CD4-positive, alpha-beta T cell treated with Interleukin-21 for 1 hour (primary cell): Measurements from ENCODE around the gene NNAT.
"Not testable (repeated sequence)": the region's sequence is repeated elsewhere in the genome, so short reads cannot be mapped to it uniquely, and the experiment has no call there.

Source experiments
- DNase-seq: peaks from one replicate; pipeline ENCODE4 v3.0.0-alpha.2; 2020

Gene NNAT

GRCh38 chr20:37521061-37521771, at the start of gene NNAT:
NNAT (plus strand) TSS chr20:37521250; CDS start chr20:37521332, 82 bp downstream.
- DNase-seq = no peak

GRCh38 chr20:37471741-37472235, 49.3 kb upstream of the NNAT start:
- no peak for DNase-seq

- not testable (repeated sequence) for DNase-seq
Observed at GRCh38 chr20:37472435-37472834, 48.6 kb upstream of the NNAT start.

- no peak for DNase-seq
Observed at GRCh38 chr20:37473249-37474000, 47.6 kb upstream of the NNAT start.

GRCh38 chr20:37474386-37474785, 46.7 kb upstream of the NNAT start:
- DNase-seq = no peak

GRCh38 chr20:37475252-37475651, 45.8 kb upstream of the NNAT start:
- no peak for DNase-seq

- DNase-seq = no peak
Observed at GRCh38 chr20:37477041-37477440, 44.0 kb upstream of the NNAT start.

GRCh38 chr20:37479266-37479665, 41.8 kb upstream of the NNAT start:
- DNase-seq = no peak

GRCh38 chr20:37479925-37480691, 40.9 kb upstream of the NNAT start:
- no peak for DNase-seq

- no peak for DNase-seq
Observed at GRCh38 chr20:37480919-37481318, 40.1 kb upstream of the NNAT start.

GRCh38 chr20:37481610-37482009, 39.4 kb upstream of the NNAT start:
- DNase-seq = no peak

GRCh38 chr20:37484331-37484730, 36.7 kb upstream of the NNAT start:
- no peak for DNase-seq

GRCh38 chr20:37486209-37486608, 34.8 kb upstream of the NNAT start:
- DNase-seq = not testable (repeated sequence)

GRCh38 chr20:37490663-37491350, 30.2 kb upstream of the NNAT start:
- no peak for DNase-seq

- no peak for DNase-seq
Observed at GRCh38 chr20:37492096-37492625, 28.9 kb upstream of the NNAT start.

- no peak for DNase-seq
Observed at GRCh38 chr20:37492945-37493344, 28.1 kb upstream of the NNAT start.

- no peak for DNase-seq
Observed at GRCh38 chr20:37494301-37494700, 26.7 kb upstream of the NNAT start.

- no peak for DNase-seq
Observed at GRCh38 chr20:37494796-37495195, 26.3 kb upstream of the NNAT start.

GRCh38 chr20:37498066-37498665, 22.9 kb upstream of the NNAT start:
- DNase-seq = no peak

GRCh38 chr20:37500311-37500710, 20.7 kb upstream of the NNAT start:
- DNase-seq = no peak

GRCh38 chr20:37501940-37502339, 19.1 kb upstream of the NNAT start:
- no peak for DNase-seq

- no peak for DNase-seq
Observed at GRCh38 chr20:37502654-37503053, 18.4 kb upstream of the NNAT start.
